Mesenteric fat pad (tissue), 1 donor: ENCODE measurements around the gene ODF2L. TPM values are rescaled to one million over a fixed set of nuclear protein-coding genes. Genes with fewer than 3 reads are reported as not detected.

Experiments used
- DNase-seq: peaks from one replicate; pipeline ENCODE4 v3.0.0-alpha.2; 2020; ENCODE audit warnings: low spot score
- microRNA-seq: library from miRNA; unstranded; fragments of <30 nt; microRNA quantifications from one replicate; pipeline ENCODE4 v1.2.0, GENCODE V29; 2020; ENCODE audit warnings: borderline number of aligned reads
- total RNA-seq: library from RNA; stranded (reverse); fragmentation: NEBNext Ultra II Directional; extraction: Animal tissue kit (Norgen Biotek cat#: 25700); gene quantifications from one replicate; pipeline ENCODE4 v1.2.1, GENCODE V29; 2021
- donor health status: DM: yes; HTN: yes; CAD: no.

ODF2L gene
- total RNA-seq, 1 donor from 2014 or later, result 48.2 TPM

DNA sequence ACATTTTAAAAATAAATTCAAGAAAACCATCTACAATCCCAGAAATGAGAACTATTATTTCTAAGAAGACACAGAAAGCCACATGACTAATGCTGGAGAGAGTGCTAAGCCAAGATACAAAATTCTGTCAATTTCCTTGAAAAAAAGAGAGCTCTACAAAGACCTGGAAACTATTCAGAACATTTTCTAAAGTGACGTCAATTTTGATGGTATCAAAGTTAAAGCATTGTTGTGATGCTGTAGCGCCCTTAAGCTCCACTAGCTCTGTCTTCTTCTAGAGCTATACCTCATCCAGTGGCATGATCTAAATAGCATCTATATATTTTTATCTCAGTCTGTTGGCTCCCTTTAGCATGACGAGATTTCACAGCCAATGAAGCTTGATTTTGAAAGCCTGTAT is 73.9 kb downstream of the ODF2L start:
- DNase-seq, result no peak

DNA sequence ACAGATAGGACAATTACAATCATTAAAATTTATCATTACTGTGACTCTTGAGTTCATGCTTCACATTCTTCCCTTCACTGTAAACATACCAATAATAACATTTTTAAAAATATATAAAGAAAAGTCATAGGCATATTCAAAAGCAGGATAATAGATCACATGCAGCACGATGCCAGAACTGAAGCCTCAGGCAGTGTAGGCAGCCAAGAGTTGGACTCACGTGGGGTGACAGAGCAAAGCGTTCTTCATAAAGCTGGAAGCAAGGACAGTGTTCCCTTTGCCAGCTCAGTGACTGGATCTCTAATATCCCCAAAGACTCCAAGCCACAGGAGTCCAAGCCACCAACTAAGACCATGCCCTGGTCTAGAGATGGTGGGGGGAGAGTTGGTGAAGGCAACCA is 77.7 kb downstream of the ODF2L start:
- DNase-seq, result no peak

DNA sequence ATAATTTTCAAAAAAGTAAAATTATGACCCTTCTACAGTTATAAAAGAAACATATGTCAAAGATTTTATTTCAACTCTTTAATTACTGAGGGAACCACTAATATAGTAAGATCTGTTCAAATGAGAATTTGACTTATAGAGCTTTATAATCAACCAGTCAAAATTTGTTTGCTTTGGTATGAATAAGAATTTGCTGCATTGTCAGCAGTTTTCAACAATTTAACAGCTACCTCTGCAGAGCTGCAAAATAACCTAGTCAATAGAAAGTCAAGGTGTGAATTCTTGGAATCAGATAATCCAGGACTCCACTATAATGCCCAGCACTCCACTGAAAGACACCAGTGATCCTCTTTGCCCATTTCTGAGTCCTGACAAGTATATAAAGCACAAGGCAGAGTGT is 78.2 kb downstream of the ODF2L start:
- no peak for DNase-seq

DNA sequence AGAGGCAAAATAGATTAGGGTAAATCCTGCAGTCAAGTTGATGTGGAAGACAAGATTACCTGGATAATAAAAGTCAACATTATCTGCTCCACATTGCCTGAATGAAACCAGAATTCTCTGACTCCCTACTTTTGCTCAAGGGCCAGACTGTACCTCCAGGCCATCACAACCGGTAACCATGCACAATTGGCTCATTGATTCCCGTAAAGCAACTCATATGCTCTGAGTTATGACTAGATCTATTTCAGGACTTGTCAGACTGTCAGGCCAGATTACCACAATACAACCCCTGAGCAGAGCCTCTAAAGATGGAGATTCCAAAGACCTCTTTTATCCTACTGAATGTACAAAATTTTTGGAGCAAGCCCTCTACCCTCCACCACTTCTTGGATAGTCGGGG is 90.4 kb downstream of the ODF2L start:
- DNase-seq, result no peak

DNA sequence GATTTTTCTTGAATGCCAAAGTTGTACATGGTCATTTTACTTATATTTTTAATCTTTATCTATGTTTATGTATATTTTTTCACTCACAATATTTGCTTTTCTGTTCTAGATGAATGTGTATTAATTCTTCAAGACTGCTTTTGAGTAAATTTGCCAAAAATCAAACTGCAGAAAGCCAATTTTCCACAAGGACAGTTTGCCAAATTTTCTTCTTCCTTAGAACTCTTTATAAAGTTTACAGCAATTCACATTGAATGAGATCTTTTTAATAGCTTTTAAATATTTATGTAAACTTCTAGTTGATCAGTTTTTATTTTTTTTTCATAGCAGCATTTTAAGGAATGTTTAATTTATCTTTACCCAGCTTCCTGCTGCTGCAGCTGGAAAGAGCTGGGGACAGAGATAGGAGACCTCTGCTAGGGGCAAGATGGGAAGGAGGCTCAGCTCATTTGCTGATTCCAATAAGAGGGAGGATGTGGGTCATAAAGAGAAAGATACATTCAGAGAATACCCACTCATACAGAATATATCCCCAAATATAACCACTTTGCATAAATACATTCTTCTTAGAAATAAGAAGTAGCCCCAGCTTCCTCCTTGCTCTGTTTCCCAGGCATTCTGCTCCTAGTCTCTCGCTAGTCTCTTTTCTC is 93.0 kb downstream of the ODF2L start:
- DNase-seq, result no peak

Small RNA genes within 50 kb of the gene (microRNA-seq; reads per million reads assigned to microRNA genes)
- not detected for gene MIR7856

Other genes starting within 250 kb of the ODF2L start
- 0.32 TPM for gene COL24A1, start 239.6 kb downstream of the ODF2L start, total RNA-seq
- gene CLCA2, start 27.8 kb upstream of the ODF2L start, total RNA-seq, result 1.9 TPM
- 0.29 TPM for gene CLCA1, start 72.6 kb upstream of the ODF2L start, total RNA-seq
- gene CLCA4, start 150.8 kb upstream of the ODF2L start, total RNA-seq, result not detected